AG04449 (cell line): ENCODE data around the gene CCM2L.

Experiments used
- CTCF ChIA-PET: fragments of 350-600 bp; formaldehyde crosslinking; extraction: SDS; loops from one replicate; lab custom pipeline; 2021; ENCODE audit warnings: antibody characterized with exemption; lab: Yijun Ruan, JAX
- POLR2A ChIA-PET: fragments of 400-600, 350-600 bp; formaldehyde crosslinking; extraction: SDS; loops from one replicate; lab custom pipeline; 2020; ENCODE audit warnings: antibody characterized with exemption, inconsistent platforms; lab: Yijun Ruan, JAX
- DNase-seq: peaks from one replicate; pipeline ENCODE4 v3.0.0-alpha.2; 2010; ENCODE audit warnings: low read depth, low spot score
- H3K4me3 ChIP-seq: 2 replicates; pipeline ENCODE4 v1.5.1; 2011; ENCODE audit warnings: low read depth, mild to moderate bottlenecking, control low read depth, low read length
- CTCF ChIP-seq: IDR thresholded peaks from one replicate; pipeline ENCODE4 v1.5.1; 2011; ENCODE audit warnings: mild to moderate bottlenecking, moderate library complexity, low read length, control low read depth, inconsistent platforms; ENCODE audit not compliant: insufficient read depth; ENCODE audit errors: missing control alignments

The CCM2L gene

GRCh38 chr20:32007787-32008616 lies 2.2 kb upstream of the CCM2L start:
- H3K4me3 ChIP-seq, result no peak overlapping the region
- POLR2A ChIA-PET, result no interaction called here
- CTCF ChIA-PET, result interaction anchor here (0.9 to 1.3 kb wide), 2 partner anchors 24 to 156 kb away, joined by 4 to 6 read pairs; no protein-coding TSS in a partner anchor
- TF ChIP-seq CTCF, result no peak
- no peak for DNase-seq

DNA sequence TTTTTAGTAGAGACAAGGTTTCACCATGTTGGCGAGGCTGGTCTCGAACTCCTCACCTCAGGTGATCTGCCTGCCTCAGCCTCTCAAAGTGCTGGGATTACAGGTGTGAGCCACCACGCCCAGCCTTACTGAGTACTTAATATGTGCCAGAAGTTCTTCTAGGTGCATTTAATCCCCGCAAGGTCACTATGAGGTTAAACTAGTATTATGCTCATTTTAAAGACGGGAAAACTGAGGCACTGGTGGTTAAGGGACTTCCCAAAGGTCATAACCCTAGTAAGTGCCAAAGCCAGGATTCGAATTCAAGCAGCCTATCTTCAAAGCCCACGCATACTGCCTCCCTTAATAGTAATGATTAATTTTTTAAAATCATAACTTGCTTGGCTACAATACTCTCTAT lies 674 bp upstream of the CCM2L start:
- H3K4me3 ChIP-seq, result no peak overlapping the region
- POLR2A ChIA-PET, result no interaction called here
- TF ChIP-seq CTCF, result no peak
- CTCF ChIA-PET, result no interaction called here
- no peak for DNase-seq

- no peak overlapping the region for H3K4me3 ChIP-seq
- ChIA-PET CTCF (no interaction called here), POLR2A (no interaction called here)
- DNase-seq, result no peak
- TF ChIP-seq CTCF, result no peak
These were observed 428 bp downstream of the CCM2L start for GRCh38 chr20:32010666-32011065.

DNA sequence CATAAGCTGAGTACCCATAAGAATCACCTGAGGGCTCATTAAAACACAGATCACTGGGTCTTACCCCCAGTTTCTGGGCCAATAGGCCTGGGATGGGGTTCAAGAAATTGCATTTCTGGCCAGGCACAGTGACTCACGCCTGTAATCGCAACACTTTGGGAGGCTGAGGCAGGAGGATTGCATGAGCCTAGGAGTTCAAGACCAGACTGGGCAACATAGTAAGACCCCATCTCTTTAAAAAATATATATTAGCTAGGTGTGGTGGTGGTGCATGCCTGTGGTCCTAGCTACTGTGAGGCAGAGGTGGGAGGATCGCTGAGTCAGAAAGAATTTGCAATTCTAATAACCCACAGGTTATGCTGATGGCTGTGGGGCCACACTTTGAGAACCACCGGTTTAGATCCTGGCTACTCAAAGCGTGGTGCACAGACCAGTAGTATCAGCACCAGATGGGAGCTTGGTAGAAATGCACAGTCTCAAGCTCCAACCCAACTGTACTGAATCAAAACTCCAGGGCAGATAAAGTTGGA lies 2.0 kb downstream of the CCM2L start:
- no peak for DNase-seq
- ChIA-PET POLR2A (interaction anchor here (0.7 kb wide), 1 partner anchor 273 kb away, joined by 3 read pairs; the partner anchor contains the start of gene TPX2), CTCF (interaction anchor here (1.0 to 2.7 kb wide), 5 partner anchors 19 to 189 kb away, joined by 3 to 19 read pairs (median 6); partner anchors contain the start of gene PDRG1)
- no peak overlapping the region for H3K4me3 ChIP-seq
- TF ChIP-seq CTCF, result no peak

GRCh38 chr20:32013326-32013725 lies 3.1 kb downstream of the CCM2L start:
- DNase-seq, result no peak
- TF ChIP-seq CTCF, result no peak
- H3K4me3 ChIP-seq, result no peak overlapping the region
- ChIA-PET POLR2A (no interaction called here), CTCF (interaction anchor here (1.0 to 2.7 kb wide), 5 partner anchors 18 to 190 kb away, joined by 3 to 19 read pairs (median 6); partner anchors contain the start of gene PDRG1)

DNA sequence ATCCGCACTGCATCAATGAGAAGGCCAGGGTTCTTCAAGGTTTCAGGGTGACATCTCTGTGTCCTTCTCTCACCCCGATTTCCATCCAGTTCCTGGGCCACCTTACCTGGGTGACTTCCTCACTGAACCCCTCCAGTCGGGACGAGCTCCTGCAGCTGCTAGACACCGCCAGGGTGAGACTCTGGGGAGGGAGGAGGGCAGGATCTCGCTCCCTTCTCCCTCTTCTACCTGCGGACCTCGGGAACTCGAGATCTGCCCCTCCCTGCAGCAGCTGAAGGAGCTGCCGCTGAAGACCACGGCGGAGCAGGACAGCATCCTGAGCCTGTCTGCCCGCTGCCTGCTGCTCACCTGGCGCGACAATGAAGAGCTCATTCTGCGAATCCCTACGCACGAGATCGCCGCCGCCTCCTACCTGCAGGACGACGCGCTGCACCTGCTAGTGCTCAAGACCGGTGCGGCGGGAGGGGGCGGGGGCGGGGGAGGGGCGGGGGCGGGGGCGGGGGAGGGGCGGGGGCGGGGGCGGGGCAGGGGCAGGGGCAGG lies 7.5 kb downstream of the CCM2L start:
- ChIA-PET CTCF (interaction anchor here (1.1 to 2.1 kb wide), 7 partner anchors 12 to 195 kb away, joined by 3 to 15 read pairs (median 4); partner anchors contain the start of gene PDRG1), POLR2A (no interaction called here)
- no peak for TF ChIP-seq CTCF
- no peak overlapping the region for H3K4me3 ChIP-seq
- no peak for DNase-seq
